Right lung (tissue), 5 donors: ENCODE measurements around the gene RREB1. TPM values are rescaled to one million over a fixed set of nuclear protein-coding genes. Genes with fewer than 3 reads are reported as not detected.
A peak's percentile ranks its signal among the peaks of the same experiment; 100 is the strongest.

Source experiments
- DNase-seq, 2 donors: peaks; one replicate each; pipeline ENCODE4 v3.0.0-alpha.2; 2013
- polyA plus RNA-seq, 5 donors: library from polyadenylated mRNA; unstranded; fragments of 120-200 nt; gene quantifications; one replicate each; pipeline versions ENCODE4 v1.2.1 to v1.2.3, GENCODE V29; 2013; ENCODE audit warnings: inconsistent platforms in 1 of 5, low replicate concordance in 1 of 5; ENCODE audit not compliant: insufficient read length in 5 of 5, insufficient read depth in 1 of 5

RREB1 gene
- polyA plus RNA-seq, 5 donors: 22.1 to 27.4 (median 24.3) TPM

- peak; percentile 58 to 63 for DNase-seq
Measured at GRCh38 chr6:7216941-7217621, 109.3 kb downstream of the RREB1 start.

DNA sequence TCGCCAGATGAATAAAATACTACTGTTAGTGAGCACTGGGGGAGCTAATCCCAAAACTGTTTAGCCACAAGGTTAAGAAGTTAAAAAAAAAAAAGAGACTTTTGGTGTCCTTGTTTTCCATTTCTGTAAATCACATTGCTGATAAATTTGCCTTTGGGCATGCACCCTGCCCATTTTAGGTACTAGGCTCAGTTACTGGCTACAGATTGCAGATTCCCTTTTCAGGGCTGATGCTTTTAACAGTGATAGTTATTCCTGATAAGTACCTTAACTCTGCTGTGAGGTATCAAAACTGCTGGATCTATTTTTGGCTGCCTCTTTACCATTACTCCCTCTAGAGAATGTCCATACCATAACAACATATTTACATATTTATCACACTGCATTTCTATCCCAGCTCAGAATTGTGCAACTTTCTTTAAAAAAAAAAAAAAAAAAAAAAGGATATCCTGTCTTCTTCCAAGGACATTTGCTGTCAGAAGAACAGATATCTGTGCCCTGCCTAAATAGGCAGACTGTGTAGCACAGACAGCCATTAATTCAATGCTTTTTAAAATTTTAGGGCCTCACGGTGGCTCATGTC, 110.7 kb downstream of the RREB1 start:
- no peak for DNase-seq

DNA sequence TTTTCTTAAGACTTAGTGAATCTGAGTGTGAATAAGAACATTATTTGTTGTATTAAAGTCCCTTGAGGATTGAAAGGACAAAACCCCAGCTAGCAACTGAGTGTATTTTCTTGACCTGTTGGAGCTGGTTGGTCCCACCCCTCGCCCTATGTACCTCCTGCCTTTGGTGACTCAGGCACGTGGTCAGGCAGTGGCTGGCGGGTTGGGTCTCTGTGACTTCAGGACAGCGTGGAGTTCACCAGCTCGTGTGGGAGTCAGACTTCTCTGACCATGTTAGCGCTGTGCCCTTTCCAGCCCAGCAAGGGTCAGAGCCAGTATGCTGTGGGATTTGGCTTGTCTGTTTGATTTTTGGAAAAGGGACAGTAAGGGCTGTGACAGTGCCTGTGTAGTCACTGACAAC, 111.5 kb downstream of the RREB1 start:
- DNase-seq: no peak

- DNase-seq: no peak
Measured at GRCh38 chr6:7222197-7222596, 114.4 kb downstream of the RREB1 start.

DNA sequence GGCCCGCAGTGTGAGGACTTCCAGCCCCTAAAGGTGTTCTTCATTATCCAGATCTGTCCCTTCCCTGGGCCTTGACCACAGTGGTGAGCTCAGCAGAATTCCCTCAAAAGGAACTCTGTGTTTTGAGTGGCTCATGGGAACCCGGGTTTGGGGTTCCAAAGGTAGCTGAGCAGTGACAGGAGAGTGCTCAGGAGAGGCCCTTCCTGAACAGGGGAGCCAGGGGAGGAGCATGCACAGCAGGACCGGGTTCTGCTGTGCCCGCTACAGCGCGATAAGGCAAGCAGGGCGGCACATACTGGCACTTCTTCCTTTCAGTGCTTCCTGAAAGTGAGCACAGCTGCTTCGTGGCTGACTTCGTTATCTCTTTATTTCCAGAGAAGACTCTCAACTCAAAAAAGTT, 117.0 kb downstream of the RREB1 start:
- DNase-seq: no peak

DNA sequence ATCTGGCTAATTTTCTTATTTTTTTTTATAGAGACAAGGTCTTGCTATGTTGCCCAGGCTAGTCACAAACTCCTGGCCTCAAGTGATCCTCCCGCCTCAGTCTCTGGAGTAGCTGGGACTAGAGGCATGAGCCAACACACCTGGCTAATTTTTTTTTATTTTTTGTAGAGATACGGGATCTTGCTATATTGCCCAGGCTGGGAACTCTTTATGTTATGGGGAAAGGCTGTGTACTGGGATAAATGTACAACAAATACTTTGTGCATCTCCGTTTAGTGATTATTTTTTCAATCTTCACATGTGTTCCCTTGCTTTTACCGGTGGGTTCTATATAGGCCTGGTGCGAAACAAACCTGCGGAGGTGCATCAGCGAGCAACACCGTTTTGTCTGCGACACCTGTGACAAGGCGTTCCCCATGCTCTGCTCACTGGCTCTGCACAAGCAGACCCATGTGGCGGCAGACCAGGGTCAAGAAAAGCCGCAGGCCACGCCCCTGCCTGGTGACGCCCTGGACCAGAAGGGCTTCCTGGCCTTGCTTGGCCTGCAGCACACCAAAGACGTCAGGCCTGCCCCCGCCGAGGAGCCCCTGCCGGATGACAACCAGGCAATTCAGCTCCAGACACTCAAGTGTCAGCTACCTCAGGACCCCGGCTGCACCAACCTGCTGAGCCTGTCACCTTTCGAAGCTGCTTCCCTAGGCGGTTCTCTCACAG, 121.1 kb downstream of the RREB1 start:
- DNase-seq: no peak

- DNase-seq: no peak
Measured at GRCh38 chr6:7229376-7230326, 121.9 kb downstream of the RREB1 start.

- DNase-seq: no peak
Measured at GRCh38 chr6:7230327-7230691, 122.5 kb downstream of the RREB1 start.

DNA sequence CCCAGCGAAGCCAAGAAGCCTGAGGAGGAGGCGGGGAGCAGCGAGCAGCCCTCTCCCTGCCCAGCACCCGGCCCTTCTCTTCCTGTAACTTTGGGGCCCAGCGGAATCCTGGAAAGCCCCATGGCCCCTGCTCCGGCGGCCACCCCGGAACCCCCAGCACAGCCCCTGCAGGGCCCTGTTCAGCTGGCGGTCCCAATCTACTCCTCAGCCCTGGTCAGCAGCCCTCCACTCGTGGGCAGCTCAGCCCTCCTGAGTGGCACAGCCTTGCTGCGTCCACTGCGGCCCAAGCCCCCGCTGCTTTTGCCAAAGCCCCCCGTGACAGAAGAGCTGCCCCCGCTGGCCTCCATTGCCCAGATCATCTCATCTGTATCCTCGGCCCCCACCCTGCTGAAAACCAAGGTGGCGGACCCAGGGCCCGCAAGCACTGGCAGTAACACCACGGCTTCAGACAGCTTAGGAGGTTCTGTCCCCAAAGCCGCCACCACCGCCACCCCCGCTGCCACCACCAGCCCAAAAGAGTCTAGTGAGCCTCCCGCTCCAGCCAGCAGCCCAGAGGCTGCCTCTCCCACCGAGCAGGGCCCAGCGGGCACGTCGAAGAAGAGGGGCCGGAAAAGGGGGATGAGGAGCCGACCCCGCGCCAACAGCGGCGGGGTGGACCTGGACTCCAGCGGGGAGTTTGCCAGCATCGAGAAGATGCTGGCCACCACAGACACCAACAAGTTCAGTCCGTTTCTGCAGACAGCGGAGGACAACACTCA, 123.4 kb downstream of the RREB1 start:
- no peak for DNase-seq

DNA sequence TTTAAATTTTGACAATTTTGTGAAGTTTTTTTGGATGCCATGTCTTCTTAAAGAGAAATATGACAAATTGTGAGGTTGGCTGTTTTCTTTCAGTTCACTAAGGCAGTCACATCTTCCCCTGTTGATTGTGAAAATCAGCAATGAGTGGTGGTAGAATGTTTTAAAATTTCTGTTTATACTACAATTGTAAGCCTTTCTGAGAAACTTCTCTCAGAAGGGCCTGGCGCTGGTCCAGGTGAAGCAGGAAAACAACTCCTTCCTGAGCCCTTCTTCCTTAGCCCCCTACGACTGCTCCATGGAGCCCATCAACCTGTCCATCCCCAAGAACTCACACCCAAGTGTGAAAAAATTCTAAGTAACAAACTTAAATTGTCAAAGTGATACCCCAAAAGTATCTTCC, 124.6 kb downstream of the RREB1 start:
- no peak for DNase-seq

- no peak for DNase-seq
Measured at GRCh38 chr6:7234547-7234946, 126.8 kb downstream of the RREB1 start.

DNA sequence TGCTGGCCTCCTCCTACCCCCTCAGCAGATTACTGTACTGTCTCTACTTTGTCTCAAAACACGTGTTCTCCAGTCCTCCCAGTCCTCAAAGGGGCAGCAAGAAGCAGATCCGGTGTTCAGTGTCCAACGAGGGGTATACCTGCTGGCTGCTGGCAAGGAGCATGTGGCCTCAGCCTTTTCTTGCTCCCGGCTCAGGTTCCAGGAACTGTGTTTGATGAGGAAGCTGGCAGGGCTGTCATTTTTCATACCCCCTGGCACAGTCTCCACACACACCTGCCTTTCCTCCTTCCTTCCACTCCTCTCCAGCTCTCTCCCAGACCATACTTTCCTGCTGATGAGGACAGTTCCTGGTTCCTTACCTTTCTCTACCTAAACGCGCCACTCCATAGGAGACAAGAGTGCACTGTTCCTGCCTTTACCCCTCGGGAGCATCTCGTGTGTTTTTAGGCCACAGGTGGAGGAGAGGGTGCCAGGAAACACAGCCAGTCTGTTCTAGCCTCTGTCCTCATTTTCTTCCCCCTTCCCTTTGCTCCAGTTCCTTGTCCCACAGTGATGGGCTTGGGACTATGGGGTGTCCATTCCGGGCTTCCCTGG, 128.0 kb downstream of the RREB1 start:
- DNase-seq: no peak

GRCh38 chr6:7236306-7237209, 128.8 kb downstream of the RREB1 start:
- DNase-seq: no peak

GRCh38 chr6:7237653-7238188, 130.0 kb downstream of the RREB1 start:
- no peak for DNase-seq

GRCh38 chr6:7238526-7238899, 130.8 kb downstream of the RREB1 start:
- DNase-seq: no peak

DNA sequence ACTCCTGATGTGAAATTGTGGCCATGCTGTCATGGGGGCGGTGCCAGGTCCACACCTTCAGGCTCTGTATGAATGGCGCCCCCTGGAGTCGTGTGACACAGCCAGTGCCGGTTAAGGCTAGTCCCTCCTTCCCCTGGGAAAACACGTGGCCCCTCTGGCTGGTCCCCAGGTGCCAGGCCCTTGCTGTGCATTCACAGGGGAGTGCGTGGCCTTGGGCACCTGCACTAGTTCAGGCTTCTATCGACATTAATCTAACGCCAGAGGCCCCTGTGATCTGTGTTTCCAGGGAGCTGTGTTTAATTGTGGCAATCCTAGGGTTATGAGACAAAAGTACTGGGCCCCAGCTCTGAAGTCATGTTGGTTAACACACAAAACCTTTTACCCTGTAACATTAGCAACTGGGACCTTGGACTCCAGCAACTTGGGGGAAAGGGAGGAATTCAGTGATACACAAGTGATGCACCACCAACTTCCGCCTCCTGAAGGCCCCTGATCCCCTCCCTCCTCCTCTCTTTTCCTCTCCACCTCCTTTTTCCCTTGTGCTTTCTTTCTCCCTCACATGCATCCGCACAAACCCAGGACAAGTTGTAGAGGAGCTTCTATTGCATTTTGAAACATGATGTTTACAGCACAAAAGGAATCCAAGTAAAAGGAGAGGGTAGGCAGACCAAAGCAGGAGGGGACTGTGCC, 131.3 kb downstream of the RREB1 start:
- peak; percentile 52 to 53 for DNase-seq

- no peak for DNase-seq
Measured at GRCh38 chr6:7239590-7239948, 131.8 kb downstream of the RREB1 start.

DNA sequence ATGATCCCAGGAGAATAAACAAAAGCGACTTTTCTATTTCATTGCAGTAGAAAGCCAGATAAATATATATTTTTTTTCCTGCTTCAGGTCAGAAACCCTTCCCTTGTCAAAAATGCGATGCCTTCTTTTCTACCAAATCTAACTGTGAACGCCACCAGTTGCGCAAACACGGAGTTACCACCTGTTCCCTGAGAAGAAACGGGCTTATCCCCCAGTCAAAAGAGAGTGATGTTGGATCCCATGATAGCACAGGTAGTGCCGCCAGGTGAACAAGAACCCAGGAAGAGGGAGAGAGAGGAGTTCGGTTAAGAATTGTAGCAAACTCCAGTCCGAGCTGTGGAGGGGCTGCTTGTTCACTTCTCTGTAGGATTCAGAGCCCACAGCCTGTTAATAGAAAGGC, 132.6 kb downstream of the RREB1 start:
- no peak for DNase-seq

DNA sequence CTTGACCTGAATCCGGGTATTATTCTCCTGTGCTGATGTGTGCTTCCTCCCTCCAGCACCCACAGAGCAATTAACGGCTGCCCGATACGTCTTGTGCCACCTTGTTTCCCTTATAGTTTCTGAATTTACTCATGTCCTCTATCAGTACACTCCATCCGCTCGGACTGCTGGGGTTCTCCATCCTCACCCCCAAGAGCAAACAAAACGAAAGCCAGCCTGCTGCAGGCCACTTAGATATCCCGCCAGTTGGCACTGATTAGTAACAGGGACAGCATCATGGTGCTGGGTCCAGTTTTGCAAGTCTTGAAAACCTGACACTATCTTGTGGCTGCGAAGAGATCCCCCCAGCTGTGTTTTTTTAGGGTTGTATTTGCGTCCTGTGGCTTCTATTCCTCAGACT, 133.4 kb downstream of the RREB1 start:
- DNase-seq: no peak
